ENCODE results near the gene TUBGCP2. TPM values are rescaled to one million over a fixed set of nuclear protein-coding genes. Genes with fewer than 3 reads are reported as not detected.

The TUBGCP2 gene, protein sequence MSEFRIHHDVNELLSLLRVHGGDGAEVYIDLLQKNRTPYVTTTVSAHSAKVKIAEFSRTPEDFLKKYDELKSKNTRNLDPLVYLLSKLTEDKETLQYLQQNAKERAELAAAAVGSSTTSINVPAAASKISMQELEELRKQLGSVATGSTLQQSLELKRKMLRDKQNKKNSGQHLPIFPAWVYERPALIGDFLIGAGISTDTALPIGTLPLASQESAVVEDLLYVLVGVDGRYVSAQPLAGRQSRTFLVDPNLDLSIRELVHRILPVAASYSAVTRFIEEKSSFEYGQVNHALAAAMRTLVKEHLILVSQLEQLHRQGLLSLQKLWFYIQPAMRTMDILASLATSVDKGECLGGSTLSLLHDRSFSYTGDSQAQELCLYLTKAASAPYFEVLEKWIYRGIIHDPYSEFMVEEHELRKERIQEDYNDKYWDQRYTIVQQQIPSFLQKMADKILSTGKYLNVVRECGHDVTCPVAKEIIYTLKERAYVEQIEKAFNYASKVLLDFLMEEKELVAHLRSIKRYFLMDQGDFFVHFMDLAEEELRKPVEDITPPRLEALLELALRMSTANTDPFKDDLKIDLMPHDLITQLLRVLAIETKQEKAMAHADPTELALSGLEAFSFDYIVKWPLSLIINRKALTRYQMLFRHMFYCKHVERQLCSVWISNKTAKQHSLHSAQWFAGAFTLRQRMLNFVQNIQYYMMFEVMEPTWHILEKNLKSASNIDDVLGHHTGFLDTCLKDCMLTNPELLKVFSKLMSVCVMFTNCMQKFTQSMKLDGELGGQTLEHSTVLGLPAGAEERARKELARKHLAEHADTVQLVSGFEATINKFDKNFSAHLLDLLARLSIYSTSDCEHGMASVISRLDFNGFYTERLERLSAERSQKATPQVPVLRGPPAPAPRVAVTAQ
- 37.0 and 39.5 TPM in 2 replicates for polyA plus RNA-seq (2014; cell fraction: cytosol; rRNA removed)
- 75.6 and 78.8 TPM in 2 replicates for polyA plus RNA-seq (2014; cell fraction: nucleus; rRNA removed)

DNA sequence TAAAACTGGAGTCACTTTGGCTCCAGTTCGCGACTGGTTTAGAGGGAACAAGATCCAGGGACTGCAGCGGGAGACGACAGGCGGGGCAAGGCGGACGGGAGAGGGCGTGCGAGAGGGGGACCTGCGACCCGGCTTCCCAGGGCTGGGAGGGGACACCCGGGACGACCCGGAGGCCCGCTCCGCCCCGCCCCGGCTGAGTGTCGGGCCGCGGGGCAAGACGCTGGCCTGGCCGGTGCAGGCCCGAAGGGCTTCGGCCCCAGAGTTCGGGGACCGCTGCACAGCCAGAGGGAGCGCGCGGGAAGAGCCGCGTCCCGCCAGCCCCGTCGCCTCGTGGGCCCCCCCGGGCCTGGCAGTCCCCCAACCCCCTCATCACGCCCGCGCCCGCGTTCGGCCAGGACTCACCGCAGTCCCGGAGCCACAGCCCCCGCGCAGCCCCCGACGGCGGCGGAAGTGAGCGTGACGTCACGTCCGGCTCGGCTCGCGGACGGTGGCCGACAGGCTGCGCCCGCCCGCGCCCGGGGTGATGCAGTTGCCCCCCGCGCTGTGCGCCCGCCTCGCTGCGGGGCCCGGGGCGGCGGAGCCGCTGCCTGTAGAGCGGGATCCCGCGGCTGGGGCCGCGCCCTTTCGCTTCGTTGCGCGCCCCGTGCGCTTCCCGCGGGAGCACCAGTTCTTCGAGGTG, at the start of gene TUBGCP2, which contains the start of gene ZNF511:
TUBGCP2 (minus strand) TSS at position 452 of the 679 bp plus-strand sequence. CDS start 5,931 bp downstream, outside the sequence.
ZNF511 (plus strand) TSS at position 494 of the 679 bp plus-strand sequence; CDS start at position 524, 30 bp downstream.
- peak; percentile 81 for DNase-seq (ENCODE audit: low spot score)

DNA sequence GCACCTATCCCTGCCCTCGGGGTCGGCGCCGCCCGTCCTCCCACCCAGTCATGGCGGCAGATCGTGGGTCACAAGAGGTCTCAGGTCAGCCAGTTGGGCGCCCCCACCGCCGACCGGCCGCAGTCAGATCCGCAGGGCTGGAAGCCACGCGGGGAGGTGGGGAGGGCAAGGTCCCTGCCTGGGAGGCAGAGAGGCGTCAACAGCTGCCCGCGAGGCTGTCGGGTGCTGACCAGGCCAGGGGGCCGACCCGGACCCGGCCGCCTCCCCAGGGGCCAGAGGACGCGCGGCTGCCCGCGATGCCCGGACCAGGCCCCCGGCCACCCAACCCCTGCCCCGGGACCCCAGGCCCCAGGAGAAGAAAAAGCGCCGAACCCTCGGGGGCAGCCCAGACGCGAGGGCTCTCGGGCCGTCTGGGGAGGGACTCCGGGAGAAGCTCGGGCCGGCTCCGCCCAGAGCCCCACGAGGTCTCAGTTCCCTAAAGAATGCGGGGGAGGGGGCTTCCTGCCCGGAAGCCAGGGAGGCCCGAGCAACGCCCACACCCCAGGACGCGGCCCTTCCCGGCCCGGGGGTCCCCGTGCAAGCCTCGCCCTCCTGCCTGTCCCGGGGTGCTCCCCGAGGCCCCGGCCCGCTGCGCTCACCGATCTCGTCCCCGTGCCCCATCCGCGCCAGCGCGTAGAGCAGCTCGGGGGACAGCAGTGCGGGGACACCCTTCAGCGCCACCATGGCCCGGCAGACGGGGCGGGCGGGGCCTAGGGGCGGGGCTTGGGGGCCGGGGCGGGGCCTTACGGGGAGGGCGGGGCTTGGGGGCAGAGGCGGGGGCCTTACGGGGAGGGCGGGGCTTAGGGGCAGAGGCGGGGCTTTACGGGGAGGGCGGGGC, 48.9 kb upstream of the TUBGCP2 start, which contains the start of gene FUOM:
FUOM (minus strand) TSS at position 735 of the 877 bp plus-strand sequence; CDS start at position 723, 12 bp downstream.
- no peak for DNase-seq (ENCODE audit: low spot score)

DNA sequence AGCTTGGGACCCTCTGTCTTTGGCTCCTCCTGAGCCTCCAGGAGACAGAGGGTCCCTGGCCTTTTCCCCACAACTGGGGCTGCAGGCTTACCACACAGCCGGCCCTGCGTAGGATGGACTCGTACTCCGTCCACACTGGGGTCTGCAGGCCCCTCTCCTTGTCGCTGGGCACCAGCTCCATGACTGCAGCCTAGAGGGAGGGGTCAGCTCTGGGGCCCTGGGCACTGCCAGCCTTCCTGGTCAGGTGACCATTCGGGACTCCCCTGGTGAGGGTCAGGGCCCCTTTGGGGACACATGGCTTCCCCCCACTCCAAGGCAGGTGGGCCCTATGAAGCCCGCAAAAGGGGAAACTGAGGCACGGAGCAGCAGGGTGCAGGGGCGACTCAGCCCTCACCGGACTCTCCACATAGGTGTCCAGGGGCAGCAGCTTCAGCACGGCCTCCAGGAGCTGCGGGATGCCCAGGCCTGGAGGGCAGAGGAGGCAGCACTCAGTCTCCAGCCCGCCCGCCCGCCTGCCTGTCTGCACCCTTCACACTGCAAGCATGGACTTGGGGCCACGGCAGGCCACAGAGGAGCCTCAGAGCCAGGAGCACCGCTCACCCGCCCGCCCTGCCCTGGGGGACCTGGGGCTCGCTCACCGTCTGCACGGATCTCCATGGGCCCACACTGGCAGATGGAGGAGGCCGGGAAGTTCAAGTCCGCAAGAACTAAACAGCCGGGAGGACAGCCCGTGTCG, 48.0 kb upstream of the TUBGCP2 start:
- no peak for DNase-seq (ENCODE audit: low spot score)

DNA sequence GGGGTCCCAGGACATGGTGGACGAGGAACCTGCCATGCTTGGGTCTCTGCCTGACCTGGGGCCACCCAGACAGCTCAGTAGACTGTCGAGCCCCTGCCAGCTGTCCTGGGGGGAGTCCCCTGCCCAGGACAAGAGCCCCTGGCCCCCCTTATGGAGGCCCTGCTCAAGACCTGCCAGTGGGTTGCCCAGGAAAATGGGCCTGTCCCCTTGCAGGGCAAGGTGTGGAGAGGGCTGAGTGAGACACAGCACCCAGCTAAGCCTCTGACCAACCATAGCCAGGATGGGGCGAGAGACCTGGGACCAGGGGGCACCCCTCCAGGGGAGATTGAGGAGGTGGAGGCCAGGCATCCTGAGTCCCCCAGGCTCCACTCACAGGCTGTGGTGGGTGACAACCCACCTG, 47.3 kb upstream of the TUBGCP2 start:
- no peak for DNase-seq (ENCODE audit: low spot score)

DNA sequence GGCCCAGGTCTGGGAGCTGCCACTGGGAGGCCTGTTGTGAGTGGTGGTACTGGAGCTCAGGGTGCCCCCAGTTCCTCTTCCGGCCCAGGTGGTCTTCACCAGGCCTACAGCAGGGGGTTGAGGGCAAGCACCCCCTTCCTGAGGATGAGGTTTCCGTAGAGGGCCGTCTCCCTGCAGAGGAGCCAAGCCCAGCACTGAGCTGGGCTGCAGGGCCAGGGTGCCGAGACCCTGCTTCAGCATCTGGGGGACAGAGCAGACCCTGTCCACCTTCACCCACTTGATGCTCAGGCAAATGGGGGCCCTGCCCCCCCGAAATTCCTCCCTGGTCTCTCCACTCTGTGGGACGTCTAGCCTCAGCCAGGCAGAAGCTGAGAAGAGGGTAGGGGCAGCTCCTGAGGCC, 46.6 kb upstream of the TUBGCP2 start:
- DNase-seq (ENCODE audit: low spot score), result no peak

DNA sequence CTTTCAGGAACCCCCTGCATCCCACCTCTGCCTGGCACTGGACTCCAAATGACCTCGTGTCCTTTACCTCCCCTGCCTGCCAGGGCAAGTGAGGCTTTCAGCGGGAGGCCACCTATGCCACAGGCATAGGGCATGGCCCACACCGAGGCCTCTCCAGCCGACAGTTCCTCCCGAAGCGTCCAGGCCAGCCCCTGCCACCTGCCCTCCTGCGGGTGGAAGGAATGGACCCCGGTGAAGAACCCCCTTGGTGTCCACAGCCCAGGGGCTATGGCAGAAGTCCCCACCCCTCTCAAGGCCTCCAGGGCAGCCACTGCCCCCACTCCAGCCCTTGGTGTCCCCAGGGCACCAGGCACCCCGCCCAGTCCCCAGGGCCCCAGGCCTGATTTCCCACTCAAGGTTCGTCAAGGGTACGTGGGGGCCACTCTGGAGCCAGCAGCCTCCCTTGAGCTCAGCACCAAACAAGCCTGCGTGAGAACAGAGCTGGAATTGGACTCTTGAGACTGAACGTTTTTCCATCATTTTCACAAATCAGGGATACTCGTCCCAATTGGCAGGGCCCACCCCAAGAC, 46.1 kb upstream of the TUBGCP2 start:
- DNase-seq (ENCODE audit: low spot score), result no peak

DNA sequence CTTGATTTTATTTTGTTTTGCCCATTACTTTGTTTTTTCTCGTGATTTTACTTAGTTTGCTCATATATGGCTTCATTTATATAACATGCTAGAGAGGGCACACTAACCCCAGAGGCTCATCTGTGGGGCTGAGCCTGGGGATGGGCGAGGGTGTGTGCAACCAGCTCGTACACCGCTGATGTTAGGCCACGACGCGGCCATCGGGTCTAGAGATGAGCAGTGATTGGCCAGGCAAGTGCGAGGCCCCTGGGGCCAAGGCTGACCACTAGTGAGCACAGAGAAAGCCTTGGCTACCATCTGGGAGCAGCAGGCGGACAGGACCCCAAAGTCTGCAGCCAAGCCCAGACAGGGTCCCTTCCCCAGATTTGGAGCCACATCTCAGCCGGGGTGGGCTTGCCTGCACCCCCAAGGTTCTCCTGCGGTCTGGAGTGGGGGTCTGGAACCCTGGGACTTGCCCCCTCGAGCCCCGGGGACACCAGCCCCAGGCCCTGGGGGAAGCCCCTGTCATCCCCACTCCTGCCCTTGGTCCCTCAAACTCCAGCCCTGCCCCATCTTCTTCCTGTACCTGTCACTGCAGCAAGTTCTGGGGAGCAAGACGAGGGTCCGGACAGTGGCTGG, 45.4 kb upstream of the TUBGCP2 start:
- DNase-seq (ENCODE audit: low spot score), result no peak

DNA sequence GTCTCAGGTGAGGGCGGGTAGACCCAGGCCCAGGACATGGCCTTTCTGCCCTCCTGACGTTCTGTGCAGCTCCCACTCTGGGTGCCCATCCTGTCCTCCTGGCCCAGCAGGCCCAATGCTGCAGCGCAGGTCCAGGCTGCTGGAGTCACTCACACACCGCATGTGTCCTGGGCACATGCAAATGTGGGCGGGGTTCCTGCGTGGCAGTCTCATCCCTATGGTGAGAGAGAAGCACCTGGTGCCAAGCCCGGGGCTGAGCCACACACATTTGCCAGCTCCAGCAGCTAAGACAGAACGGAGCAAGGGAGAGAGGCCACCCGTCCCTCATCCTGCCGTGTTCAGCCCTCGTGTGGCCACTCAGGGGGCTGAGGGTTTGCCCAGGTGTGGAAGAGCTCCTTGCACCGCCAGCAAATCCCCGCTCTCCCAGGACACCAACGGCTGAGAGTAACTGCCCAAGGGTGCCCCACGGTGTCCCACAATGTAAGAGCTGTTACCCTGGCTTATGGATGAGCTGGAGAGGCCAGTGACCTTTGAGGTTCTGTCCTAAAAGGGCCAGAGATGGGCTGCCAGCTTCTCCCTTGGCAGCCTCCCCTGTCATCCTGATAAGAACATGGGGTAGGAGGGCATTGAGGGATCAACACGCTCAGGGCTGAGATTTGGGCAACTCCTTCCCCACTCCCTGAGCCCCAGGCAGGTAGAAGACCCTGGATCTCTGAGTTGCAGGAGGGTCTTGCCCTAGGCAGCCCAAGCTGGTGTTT, 44.7 kb upstream of the TUBGCP2 start:
- DNase-seq (ENCODE audit: low spot score), result no peak

DNA sequence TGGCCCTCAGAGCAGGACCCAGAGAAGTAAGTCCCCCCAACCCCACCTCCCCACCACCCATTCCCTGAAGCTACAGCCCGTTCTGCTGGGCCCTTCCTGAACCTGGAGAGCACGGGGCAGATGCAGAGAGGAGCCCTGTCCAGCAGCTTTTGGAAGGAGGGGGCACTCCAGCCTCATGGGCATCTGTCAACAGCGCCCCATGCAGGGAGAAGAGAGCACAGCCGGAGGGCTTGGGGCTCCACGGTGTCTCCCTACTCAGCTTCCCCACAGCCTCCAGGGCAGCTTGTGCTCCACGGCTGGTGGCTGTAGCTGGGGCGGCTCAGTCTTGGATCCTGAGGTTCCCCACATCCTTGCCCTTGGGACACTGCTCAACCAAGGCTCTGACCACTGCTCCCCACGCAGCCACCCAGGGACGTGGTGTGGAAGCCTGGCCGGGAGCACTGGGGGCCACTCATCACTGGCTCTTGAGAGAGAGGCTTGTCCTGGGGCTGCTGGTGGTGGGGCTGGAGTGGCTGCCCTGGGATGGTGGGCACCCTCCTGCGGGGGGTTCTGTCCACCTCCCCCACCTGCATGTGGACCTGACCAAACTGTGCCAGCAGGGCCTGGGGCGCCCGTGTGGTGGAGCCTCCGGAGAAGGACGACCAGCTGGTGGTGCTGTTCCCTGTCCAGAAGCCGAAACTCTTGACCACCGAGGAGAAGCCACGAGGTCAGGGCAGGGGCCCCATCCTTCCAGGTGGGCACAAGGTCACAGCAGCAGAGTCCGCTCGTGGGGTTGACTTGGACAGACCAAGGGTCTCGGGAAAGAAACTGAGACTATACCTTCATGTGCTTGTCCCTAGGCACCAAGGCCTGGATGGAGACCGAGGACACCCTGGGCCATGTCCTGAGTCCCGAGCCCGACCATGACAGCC, 43.0 kb upstream of the TUBGCP2 start:
- no peak for DNase-seq (ENCODE audit: low spot score)

DNA sequence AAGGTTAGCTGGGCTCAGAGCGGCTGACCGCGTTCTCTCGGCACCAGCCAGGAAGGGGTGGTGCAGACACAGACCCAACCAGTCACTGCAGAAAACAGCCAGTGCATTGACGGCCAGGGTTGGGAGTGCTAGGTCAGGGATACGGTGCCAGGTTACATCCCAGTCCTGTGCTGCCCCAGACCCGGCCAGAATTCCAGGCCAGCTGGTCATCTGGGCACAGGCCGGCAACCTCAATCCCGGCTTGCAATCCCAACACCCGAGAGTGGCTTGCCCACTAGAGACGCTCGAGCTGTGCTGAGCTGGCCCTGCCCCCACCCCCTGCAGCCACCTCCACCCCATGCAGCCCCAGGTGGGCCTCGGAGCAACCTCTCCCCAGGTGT, 42.3 kb upstream of the TUBGCP2 start:
- no peak for DNase-seq (ENCODE audit: low spot score)

DNA sequence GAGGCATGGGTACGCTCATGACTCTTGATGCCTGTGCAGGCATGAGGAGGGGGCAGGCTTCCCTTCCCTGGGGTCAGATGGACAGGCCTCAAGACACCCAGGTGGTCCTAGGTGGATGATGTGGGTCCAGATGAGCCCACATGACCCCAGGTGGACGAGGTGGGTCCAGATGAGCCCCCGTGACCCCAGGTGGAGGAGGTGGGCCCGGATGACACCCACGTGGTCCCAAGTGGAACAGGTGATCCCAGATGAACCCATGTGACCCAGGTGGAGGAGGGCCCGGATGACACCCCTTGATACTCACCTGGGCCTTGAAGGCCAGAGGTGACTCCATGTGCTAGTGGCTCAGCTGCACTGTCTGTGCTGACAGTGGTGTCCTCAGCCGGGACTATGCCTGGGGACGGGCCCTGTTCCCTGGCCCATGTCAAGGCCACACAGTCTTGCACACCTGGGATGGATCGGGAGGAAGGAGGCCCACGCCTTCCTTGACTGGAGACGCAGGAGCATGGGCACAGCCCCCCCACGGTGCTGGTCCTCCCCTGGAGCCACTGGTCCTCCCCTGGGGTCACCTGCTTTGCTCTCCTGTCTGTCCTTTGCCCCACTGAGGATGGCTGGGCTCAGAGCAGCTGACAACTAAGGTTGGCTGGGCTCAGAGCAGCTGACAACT, 41.7 kb upstream of the TUBGCP2 start:
- DNase-seq (ENCODE audit: low spot score), result no peak

DNA sequence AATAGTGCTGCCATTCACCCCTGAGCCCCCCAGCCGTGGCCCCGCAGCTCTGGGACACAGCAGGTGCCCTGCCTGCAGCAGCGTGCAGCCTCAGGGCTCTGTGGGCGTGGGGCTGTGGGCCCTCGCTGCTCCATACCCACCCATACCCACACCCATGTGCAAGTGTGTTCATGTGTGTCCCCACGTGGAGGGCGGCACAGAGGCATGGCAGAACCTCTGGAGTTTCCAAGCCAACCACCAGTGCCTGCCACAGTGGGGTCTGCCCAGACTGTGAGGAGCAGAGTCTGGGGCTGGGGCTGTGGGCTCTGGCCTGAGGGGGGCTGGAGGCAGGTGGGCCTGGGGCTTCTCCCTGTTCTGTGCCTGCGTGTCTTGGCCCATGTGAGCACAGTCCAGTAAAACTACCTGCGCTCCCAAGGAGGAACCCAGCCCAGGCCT, 40.9 kb upstream of the TUBGCP2 start:
- no peak for DNase-seq (ENCODE audit: low spot score)

DNA sequence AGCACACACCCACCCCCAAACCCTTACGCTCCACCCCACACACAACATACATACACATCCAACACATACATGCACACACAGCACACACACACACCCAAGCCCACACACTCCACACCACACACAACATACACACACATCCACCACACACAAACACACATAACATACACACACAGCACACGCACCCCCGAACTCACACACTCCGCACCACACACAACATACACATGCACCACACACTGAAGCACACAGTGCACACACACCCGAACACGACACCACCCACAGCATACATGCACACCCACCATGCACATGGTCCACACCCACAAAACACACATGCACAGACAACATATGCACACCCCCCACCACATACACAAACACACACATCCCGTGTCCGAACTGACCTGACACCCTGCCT, 40.5 kb upstream of the TUBGCP2 start:
- DNase-seq (ENCODE audit: low spot score), result no peak

DNA sequence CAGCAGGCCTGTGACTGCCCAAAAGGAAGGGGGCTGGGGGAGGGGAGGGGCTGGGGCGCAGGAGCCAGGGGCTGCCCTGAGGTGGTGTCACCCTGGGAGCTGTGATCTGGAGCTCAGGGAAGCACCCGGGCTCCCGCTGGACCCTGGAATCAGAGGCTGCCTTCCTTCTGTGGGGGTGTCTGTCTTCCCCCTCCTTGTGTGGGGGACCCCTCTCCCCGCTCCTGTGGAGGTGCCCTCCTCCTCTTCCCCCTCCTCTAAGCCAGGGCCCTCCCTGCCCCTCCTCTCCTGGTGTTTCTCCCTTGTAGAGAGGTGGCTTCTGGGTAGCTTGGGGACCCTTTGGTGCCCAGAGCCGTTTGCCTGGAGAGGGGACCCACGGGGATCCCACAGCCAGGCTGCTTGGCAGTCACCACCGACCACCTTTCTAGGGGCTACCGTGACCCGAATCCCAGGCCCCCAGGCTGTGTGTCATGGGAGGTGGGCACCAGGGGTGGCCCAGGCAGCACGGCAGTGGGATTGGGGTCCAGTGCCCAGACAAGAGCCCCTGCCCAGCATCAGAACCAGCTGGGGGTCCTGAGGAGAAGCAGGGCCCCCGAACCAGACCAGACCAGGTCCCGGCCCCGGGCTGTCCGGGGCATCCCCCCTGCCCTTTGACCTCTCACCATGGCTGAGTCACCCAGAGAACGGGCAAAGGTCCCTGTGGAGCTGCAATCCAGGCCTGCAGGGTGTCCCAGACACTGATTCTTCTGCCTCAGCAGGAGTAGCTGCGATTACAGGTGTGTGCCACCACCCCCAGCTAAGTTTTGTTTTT, 39.2 kb upstream of the TUBGCP2 start:
- DNase-seq (ENCODE audit: low spot score), result no peak

DNA sequence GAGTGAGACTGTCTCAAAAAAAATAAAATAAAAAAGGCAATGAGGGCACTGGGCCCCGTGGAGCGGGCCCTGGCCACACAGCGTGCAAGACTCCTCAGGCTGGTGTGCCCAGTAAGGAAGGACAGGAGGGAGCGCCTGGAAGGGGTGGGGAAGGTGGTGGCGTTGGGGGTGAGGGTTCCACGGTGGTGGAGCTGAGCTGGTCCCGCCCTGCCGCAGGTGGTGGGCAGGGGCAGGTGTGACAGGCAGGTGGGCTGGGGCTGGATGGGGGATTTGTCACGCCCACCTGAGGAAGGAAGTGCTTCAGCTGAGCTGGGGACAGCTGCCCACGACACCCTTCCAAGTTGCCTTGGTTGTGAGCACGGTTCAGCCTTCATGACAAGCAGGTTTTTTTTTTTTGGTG, 37.7 kb upstream of the TUBGCP2 start:
- DNase-seq (ENCODE audit: low spot score), result no peak

DNA sequence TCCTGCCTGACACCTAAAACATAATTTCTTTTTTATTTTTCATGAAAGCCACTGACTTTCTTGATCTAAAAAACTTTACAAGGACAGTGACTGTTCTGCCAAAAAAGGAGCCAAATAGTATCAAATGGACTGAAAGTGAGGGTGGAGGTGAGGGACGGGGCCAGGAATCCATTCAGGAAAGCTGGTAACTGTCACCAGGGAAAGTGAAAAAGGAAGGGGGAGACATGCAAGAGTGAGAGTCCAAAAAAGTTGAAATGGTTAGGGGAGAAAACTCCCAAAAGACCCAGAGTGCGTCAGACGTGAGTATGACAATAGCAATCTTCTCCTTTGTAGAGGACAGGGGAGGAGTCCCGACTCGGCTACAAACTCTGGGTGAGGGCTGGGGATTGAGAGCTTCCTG, 35.6 kb upstream of the TUBGCP2 start:
- DNase-seq (ENCODE audit: low spot score), result no peak
